GM12891 (cell line): Measurements from ENCODE around the gene FRMD3.

Experiments used
- DNase-seq: peaks from one replicate; pipeline ENCODE4 v3.0.0; 2011; ENCODE audit warnings: low spot score; ENCODE audit not compliant: insufficient read length
- FAIRE-seq: peaks from 2 replicates; lab custom pipeline; 2011; peaks lifted over from hg19 to GRCh38; lab: Jason Lieb, UNC
- PAX5 ChIP-seq: IDR thresholded peaks from 2 replicates; pipeline ENCODE4 v1.6.1; 2011; ENCODE audit warnings: low read length, moderate library complexity, mild to moderate bottlenecking; ENCODE audit not compliant: insufficient read depth, severe bottlenecking
- POLR2A ChIP-seq: IDR thresholded peaks from 2 replicates; pipeline ENCODE4 v1.6.1; 2011; ENCODE audit warnings: low read depth, low read length, control low read depth
- POLR2AphosphoS5 ChIP-seq: IDR thresholded peaks from 2 replicates; pipeline ENCODE4 v1.6.1; 2011; ENCODE audit warnings: low read depth, low read length, control low read depth
- POU2F2 ChIP-seq: IDR thresholded peaks from 2 replicates; pipeline ENCODE4 v1.6.1; 2011; ENCODE audit warnings: low read depth, mild to moderate bottlenecking, control low read depth, low read length, moderate library complexity
- SPI1 ChIP-seq: IDR thresholded peaks from 2 replicates; pipeline ENCODE4 v1.6.1; 2011; ENCODE audit warnings: low read depth, low read length, control low read depth
- TAF1 ChIP-seq: IDR thresholded peaks from 2 replicates; pipeline ENCODE4 v1.6.1; 2011; ENCODE audit warnings: low read depth, low read length, control low read depth

The FRMD3 gene

GRCh38 chr9:83304686-83305085, 233.5 kb downstream of the FRMD3 start:
- FAIRE-seq: no peak
- TF ChIP-seq POU2F2 (no peak), POLR2AphosphoS5 (no peak)
- DNase-seq: no peak

GRCh38 chr9:83299571-83299970, 238.6 kb downstream of the FRMD3 start:
- FAIRE-seq: no peak

GRCh38 chr9:83299094-83299493, 239.1 kb downstream of the FRMD3 start:
- DNase-seq (no peak), FAIRE-seq (no peak)
- TF ChIP-seq TAF1 (no peak), POLR2A (no peak), SPI1 (no peak), POLR2AphosphoS5 (no peak), POU2F2 (no peak), PAX5 (no peak)

More at GRCh38 chr9:83299571-83299970, 238.6 kb downstream of the FRMD3 start:
- no peak for DNase-seq
- TF ChIP-seq POLR2A (no peak), POU2F2 (no peak), PAX5 (no peak), POLR2AphosphoS5 (no peak), SPI1 (no peak), TAF1 (no peak)

- DNase-seq: no peak
- TF ChIP-seq POLR2A (no peak), POLR2AphosphoS5 (no peak), PAX5 (no peak), TAF1 (no peak), POU2F2 (no peak), SPI1 (no peak)
- no peak for FAIRE-seq
Measured at GRCh38 chr9:83296123-83296522, 242.1 kb downstream of the FRMD3 start.

- no peak for TF ChIP-seq POU2F2
- no peak for TF ChIP-seq TAF1
- no peak for TF ChIP-seq PAX5
- no peak for TF ChIP-seq POLR2A
- TF ChIP-seq SPI1: no peak
- TF ChIP-seq POLR2AphosphoS5: no peak
- FAIRE-seq (no peak), DNase-seq (no peak)
Measured at GRCh38 chr9:83294816-83295215, 243.4 kb downstream of the FRMD3 start.

GRCh38 chr9:83291196-83291595, 247.0 kb downstream of the FRMD3 start:
- no peak for TF ChIP-seq TAF1
- DNase-seq (no peak), FAIRE-seq (no peak)

- TF ChIP-seq POLR2A: no peak
- TF ChIP-seq POLR2AphosphoS5: no peak
- no peak for TF ChIP-seq SPI1
- no peak for TF ChIP-seq TAF1
- no peak for TF ChIP-seq PAX5
- TF ChIP-seq POU2F2: no peak
- FAIRE-seq: no peak
- DNase-seq: no peak
Measured at GRCh38 chr9:83290692-83291091, 247.5 kb downstream of the FRMD3 start.

GRCh38 chr9:83287021-83287420, 251.2 kb downstream of the FRMD3 start:
- no peak for DNase-seq
- FAIRE-seq: no peak
- no peak for TF ChIP-seq PAX5

GRCh38 chr9:83285445-83286225, 252.6 kb downstream of the FRMD3 start:
- TF ChIP-seq POLR2A (no peak), POLR2AphosphoS5 (no peak), TAF1 (no peak), SPI1 (no peak)
- no peak for DNase-seq
- FAIRE-seq: no peak

GRCh38 chr9:83284746-83285145, 253.5 kb downstream of the FRMD3 start:
- DNase-seq: no peak
- FAIRE-seq: no peak
- TF ChIP-seq SPI1: no peak
- no peak for TF ChIP-seq PAX5
- no peak for TF ChIP-seq POU2F2
- TF ChIP-seq POLR2A: no peak
- TF ChIP-seq TAF1: no peak

GRCh38 chr9:83283528-83283927, 254.7 kb downstream of the FRMD3 start:
- no peak for TF ChIP-seq SPI1
- no peak for TF ChIP-seq POU2F2
- no peak for TF ChIP-seq PAX5
- TF ChIP-seq POLR2A: no peak
- TF ChIP-seq TAF1: no peak
- no peak for TF ChIP-seq POLR2AphosphoS5
- FAIRE-seq: no peak
- DNase-seq: no peak
